Testis (tissue), 2 donors: ENCODE data around the gene SLC4A5.

Experiments used
- POLR2A ChIP-seq: fragments of 450-650 bp; IDR thresholded peaks from one replicate; pipeline ENCODE4 v1.6.1; 2017; ENCODE audit warnings: antibody characterized with exemption, mild to moderate bottlenecking, moderate library complexity
- TF ChIP-seq, protein P1 (sequence below), 3 experiments: fragments of 450-650 bp in 2 of 3; fragments of 200-600 bp in 1 of 3; sonication (generic) in 1 of 3; IDR thresholded peaks; one replicate each; pipeline ENCODE4 v1.5.1; 2016 to 2019; ENCODE audit warnings: antibody characterized with exemption in 3 of 3, mild to moderate bottlenecking in 2 of 3, moderate library complexity in 1 of 3

DNA sequence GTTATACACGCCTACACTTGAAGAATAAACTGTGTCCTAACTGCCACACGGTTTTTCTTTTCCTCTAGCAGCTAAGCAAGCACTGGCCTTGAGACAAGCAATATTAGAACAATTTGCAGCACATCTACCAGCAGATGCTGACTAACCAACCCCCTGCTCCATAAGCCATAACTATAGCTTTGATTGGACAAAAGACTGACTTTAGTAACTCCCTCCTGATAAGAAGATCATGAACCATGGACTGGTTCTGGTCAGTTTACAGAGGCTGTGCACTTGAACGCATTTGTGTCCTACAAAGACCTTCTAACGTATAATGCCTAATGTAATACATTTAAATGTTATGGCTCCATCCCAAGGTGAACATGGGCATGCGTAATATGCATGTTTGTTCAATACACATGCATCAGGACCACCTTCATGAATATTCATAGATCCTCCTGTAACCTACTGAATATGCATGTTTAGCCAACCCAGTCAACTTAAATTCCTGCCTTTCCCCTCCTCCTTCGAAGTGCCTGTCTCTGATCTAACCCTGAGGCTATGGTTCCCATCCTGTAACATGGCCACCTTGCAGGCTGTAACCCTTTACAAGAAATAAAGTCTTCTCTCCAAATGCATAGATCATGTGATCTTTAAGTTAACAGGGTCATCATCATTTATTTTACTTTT is 26.5 kb downstream of the SLC4A5 start:
- TF ChIP-seq, protein P1, sequence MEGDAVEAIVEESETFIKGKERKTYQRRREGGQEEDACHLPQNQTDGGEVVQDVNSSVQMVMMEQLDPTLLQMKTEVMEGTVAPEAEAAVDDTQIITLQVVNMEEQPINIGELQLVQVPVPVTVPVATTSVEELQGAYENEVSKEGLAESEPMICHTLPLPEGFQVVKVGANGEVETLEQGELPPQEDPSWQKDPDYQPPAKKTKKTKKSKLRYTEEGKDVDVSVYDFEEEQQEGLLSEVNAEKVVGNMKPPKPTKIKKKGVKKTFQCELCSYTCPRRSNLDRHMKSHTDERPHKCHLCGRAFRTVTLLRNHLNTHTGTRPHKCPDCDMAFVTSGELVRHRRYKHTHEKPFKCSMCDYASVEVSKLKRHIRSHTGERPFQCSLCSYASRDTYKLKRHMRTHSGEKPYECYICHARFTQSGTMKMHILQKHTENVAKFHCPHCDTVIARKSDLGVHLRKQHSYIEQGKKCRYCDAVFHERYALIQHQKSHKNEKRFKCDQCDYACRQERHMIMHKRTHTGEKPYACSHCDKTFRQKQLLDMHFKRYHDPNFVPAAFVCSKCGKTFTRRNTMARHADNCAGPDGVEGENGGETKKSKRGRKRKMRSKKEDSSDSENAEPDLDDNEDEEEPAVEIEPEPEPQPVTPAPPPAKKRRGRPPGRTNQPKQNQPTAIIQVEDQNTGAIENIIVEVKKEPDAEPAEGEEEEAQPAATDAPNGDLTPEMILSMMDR (IDR thresholded peaks at IDR 0.05) = no peak
- TF ChIP-seq POLR2A = no peak
